B cell (primary cell): ENCODE measurements around the gene RGP1. TPM values are rescaled to one million over a fixed set of nuclear protein-coding genes. Genes with fewer than 3 reads are reported as not detected.

Source experiments
- ATAC-seq: fragments of 200-7000 bp; cut with Tn5 transposase; one replicate; pipeline ENCODE4 v1.10.0; 2021; ENCODE audit warnings: low read depth, mild to moderate bottlenecking, moderate number of reproducible peaks, moderate library complexity
- CTCF ChIA-PET: fragments of 350-600 bp; sonication (Branson Sonifier 250); formaldehyde crosslinking; loops from one replicate; lab custom pipeline; 2021; ENCODE audit warnings: antibody characterized with exemption, inconsistent platforms; lab: Charles Lee
- POLR2A ChIA-PET: fragments of 350-600 bp; sonication (Branson Sonifier 250); formaldehyde crosslinking; loops from one replicate; lab custom pipeline; 2021; ENCODE audit warnings: antibody characterized with exemption; lab: Charles Lee
- DNase-seq: peaks from one replicate; pipeline ENCODE4 v3.0.0; 2013
- H2AFZ ChIP-seq: 2 replicates; pipeline ENCODE4 v1.6.1; 2012; ENCODE audit warnings: mild to moderate bottlenecking, low read depth, low read length; ENCODE audit not compliant: insufficient read depth, poor library complexity, severe bottlenecking
- H3K27ac ChIP-seq, 2 donors: 1 replicate in 1 of 2; 2 replicates in 1 of 2; pipeline ENCODE4 v1.5.1; 2012 to 2013; ENCODE audit warnings: low read length in 2 of 2, mild to moderate bottlenecking in 2 of 2, moderate library complexity in 1 of 2
- H3K27me3 ChIP-seq, 4 experiments: fragments of 200-600 bp in 1 of 4; sonication (generic) in 1 of 4; replicated peaks in 1 of 4; 1 replicate in 2 of 4; 2 replicates in 2 of 4; pipeline versions ENCODE4 v1.6.1 to v1.7.0; 2013 to 2016; ENCODE audit warnings: low read length in 3 of 4, mild to moderate bottlenecking in 2 of 4, mixed read lengths in 1 of 4, moderate library complexity in 1 of 4; ENCODE audit not compliant: insufficient read depth in 4 of 4, control insufficient read depth in 3 of 4; ENCODE audit errors: control extremely low read depth in 1 of 4
- H3K36me3 ChIP-seq, 2 experiments: replicated peaks in 1 of 2; 1 replicate in 1 of 2; 2 replicates in 1 of 2; pipeline versions ENCODE4 v1.6.1 to v1.7.1; 2013; ENCODE audit warnings: low read length in 1 of 2; ENCODE audit not compliant: insufficient read depth in 2 of 2, control insufficient read depth in 1 of 2; ENCODE audit errors: control extremely low read depth in 1 of 2, extremely low read depth in 1 of 2
- H3K4me1 ChIP-seq, 2 donors: fragments of 200-600 bp in 1 of 2; sonication (generic) in 1 of 2; 1 replicate in 1 of 2; 2 replicates in 1 of 2; pipeline versions ENCODE4 v1.5.1 to v1.6.1; 2013 to 2017; ENCODE audit warnings: low read length in 2 of 2; ENCODE audit not compliant: control insufficient read depth in 2 of 2, insufficient read depth in 2 of 2
- H3K4me2 ChIP-seq: replicated peaks from 2 replicates; pipeline ENCODE3; 2012; ENCODE audit warnings: mild to moderate bottlenecking, low read depth, low read length; ENCODE audit not compliant: poor library complexity, severe bottlenecking
- H3K4me3 ChIP-seq, 5 experiments: fragments of 200-600 bp in 1 of 5; sonication (generic) in 1 of 5; 1 replicate in 3 of 5; 2 replicates in 2 of 5; pipeline versions ENCODE4 v1.5.1 to v1.7.0; 2011 to 2016; ENCODE audit warnings: low read length in 4 of 5, mild to moderate bottlenecking in 4 of 5, low read depth in 2 of 5, control low read depth in 1 of 5, moderate library complexity in 1 of 5; ENCODE audit not compliant: insufficient read depth in 1 of 5; ENCODE audit errors: control extremely low read depth in 1 of 5, extremely low read depth in 1 of 5
- H3K79me2 ChIP-seq: fragments of 200-600 bp; sonication (generic); one replicate; pipeline ENCODE4 v1.6.0; 2016; ENCODE audit warnings: low read length; ENCODE audit not compliant: control insufficient read depth, insufficient read depth
- H3K9ac ChIP-seq: fragments of 200-600 bp; sonication (generic); 2 replicates; pipeline ENCODE4 v1.6.1; 2017; ENCODE audit warnings: mild to moderate bottlenecking, low read length, moderate library complexity
- H3K9me3 ChIP-seq, 3 donors: one replicate each; pipeline versions ENCODE4 v1.6.1 to v1.7.1; 2013; ENCODE audit warnings: low read length in 2 of 3; ENCODE audit not compliant: control insufficient read depth in 2 of 3, insufficient read depth in 1 of 3; ENCODE audit errors: control extremely low read depth in 1 of 3
- H4K20me1 ChIP-seq: 2 replicates; pipeline ENCODE4 v1.6.0; 2012; ENCODE audit warnings: mild to moderate bottlenecking, low read length; ENCODE audit not compliant: insufficient read depth, control insufficient read depth, poor library complexity, severe bottlenecking
- H3K27ac Mint-ChIP-seq: one replicate; pipeline ENCODE4 v1.8.0; 2021; ENCODE audit warnings: mixed read lengths
- H3K27me3 Mint-ChIP-seq: one replicate; pipeline ENCODE4 v1.8.0; 2021; ENCODE audit warnings: mixed read lengths
- H3K4me1 Mint-ChIP-seq: one replicate; pipeline ENCODE4 v1.8.0; 2021; ENCODE audit warnings: mixed read lengths
- H3K4me3 Mint-ChIP-seq: one replicate; pipeline ENCODE4 v1.8.0; 2021; ENCODE audit warnings: mixed read lengths
- H3K9me3 Mint-ChIP-seq: one replicate; pipeline ENCODE4 v1.8.0; 2022; ENCODE audit warnings: mixed read lengths; ENCODE audit not compliant: insufficient read depth
- EZH2 ChIP-seq: IDR thresholded peaks from 2 replicates; pipeline ENCODE4 v1.6.1; 2012; ENCODE audit warnings: borderline replicate concordance, low read depth, mild to moderate bottlenecking, moderate library complexity, low read length; ENCODE audit not compliant: insufficient read depth, poor library complexity, severe bottlenecking
- WGBS: methylation state at CpG from one replicate; pipeline ENCODE4 v1.1.5; 2013; ENCODE audit warnings: missing lambda C conversion rate; ENCODE audit not compliant: insufficient coverage; 5-methylcytosine and 5-hydroxymethylcytosine counted together
- intact Hi-C: fragments of 100-400 bp; cut with micrococcal nuclease; formaldehyde crosslinking; loops from one replicate; pipeline ENCODE4 v1.10.0; 2022
- polyA plus RNA-seq: library from polyadenylated mRNA; depleted of rRNA; stranded (reverse); fragments of >200 nt; gene quantifications from 2 replicates; pipeline ENCODE4 v1.2.3, GENCODE V29; 2012
- total RNA-seq, 2 donors: library from RNA; stranded (reverse); fragments of 120-200 nt in 1 of 2; gene quantifications; 1 replicate in 1 of 2; 2 replicates in 1 of 2; pipeline versions ENCODE4 v1.2.3 to v1.2.4, GENCODE V29; 2013 to 2022
- TF ChIP-seq, protein P1 (sequence below): fragments of 200-600 bp; IDR thresholded peaks from one replicate; pipeline ENCODE4 v1.8.0; 2022; ENCODE audit warnings: antibody characterized with exemption, mild to moderate bottlenecking

The RGP1 gene
- total and polyA plus RNA-seq, 2 donors (not counting 1 experiment from before 2014, with no cell fraction given) = 17.6 to 42.3 TPM

DNA sequence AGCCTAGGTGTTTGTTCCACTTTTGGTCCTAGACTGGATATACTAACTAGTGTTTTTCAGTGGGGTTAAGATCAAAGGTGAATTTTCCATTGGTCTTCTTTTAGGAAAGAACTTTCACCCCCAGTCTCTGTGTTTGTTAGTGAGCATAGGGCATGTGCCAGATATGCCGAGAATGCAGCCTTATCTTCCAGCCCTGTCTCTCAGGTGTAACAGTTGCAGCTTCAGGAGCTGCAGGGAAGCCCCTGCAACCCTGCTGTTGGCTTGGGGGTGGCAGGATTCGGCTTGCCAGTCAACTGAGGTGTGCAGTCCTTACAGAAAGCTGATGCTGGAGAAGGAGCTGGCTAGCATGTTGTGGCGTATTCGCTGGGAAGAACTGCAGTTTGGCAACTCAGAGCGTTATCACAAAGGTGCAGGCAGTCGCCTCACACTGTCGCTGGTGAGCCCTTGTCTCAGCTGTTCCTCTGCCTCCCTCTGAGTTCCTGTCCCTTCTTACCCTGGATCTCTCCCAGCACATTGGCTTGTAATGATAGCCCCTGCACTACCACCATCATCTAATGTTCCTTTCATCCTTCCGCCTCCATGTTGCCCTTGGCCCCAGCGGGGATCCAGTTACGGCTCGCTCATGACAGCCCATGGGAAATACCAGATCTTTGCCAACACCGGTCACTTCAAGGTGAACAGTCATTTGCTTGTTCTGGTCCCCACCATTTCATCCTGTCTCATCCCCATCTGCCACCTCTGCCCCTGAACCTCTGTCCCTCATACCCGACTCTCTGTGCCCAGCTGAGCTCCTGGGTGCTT is 52.4 kb downstream of the RGP1 start:
- DNase-seq (no peak), ATAC-seq (no peak)
- H3K4me3 Mint-ChIP-seq = no peak overlapping the region
- H3K4me1 Mint-ChIP-seq = no peaks in the 10 kb centered on the region
- no peak overlapping the region for H3K4me3 ChIP-seq
- H3K36me3 ChIP-seq = peaks cover 0 to 16% of the 10 kb centered on the region in 2 experiments
- H3K9ac ChIP-seq = no peak overlapping the region
- H3K27me3 Mint-ChIP-seq = no peaks in the 10 kb centered on the region
- H2AFZ ChIP-seq = no peak overlapping the region
- no peak overlapping the region for H3K4me2 ChIP-seq
- no peak overlapping the region for H3K27ac Mint-ChIP-seq
- TF ChIP-seq EZH2 = no peak
- TF ChIP-seq, protein P1, sequence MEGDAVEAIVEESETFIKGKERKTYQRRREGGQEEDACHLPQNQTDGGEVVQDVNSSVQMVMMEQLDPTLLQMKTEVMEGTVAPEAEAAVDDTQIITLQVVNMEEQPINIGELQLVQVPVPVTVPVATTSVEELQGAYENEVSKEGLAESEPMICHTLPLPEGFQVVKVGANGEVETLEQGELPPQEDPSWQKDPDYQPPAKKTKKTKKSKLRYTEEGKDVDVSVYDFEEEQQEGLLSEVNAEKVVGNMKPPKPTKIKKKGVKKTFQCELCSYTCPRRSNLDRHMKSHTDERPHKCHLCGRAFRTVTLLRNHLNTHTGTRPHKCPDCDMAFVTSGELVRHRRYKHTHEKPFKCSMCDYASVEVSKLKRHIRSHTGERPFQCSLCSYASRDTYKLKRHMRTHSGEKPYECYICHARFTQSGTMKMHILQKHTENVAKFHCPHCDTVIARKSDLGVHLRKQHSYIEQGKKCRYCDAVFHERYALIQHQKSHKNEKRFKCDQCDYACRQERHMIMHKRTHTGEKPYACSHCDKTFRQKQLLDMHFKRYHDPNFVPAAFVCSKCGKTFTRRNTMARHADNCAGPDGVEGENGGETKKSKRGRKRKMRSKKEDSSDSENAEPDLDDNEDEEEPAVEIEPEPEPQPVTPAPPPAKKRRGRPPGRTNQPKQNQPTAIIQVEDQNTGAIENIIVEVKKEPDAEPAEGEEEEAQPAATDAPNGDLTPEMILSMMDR = no peak
- H3K9me3 ChIP-seq = no peaks in the 10 kb centered on the region
- intact Hi-C loops = no loop called here
- CTCF ChIA-PET = interaction anchor here (1.2 to 1.7 kb wide), 4 partner anchors 11 to 81 kb away, joined by 4 to 7 read pairs (median 5); no protein-coding TSS in a partner anchor
- no peaks in the 10 kb centered on the region for H3K27me3 ChIP-seq
- POLR2A ChIA-PET = no interaction called here
- no peaks in the 10 kb centered on the region for H3K9me3 Mint-ChIP-seq
- no peaks in the 10 kb centered on the region for H3K4me1 ChIP-seq
- no peak overlapping the region for H3K27ac ChIP-seq
- no peaks in the 10 kb centered on the region for H3K79me2 ChIP-seq
- WGBS = 97% methylated on average over 13 of the region's 13 CpGs
- H4K20me1 ChIP-seq = no peaks in the 10 kb centered on the region

DNA sequence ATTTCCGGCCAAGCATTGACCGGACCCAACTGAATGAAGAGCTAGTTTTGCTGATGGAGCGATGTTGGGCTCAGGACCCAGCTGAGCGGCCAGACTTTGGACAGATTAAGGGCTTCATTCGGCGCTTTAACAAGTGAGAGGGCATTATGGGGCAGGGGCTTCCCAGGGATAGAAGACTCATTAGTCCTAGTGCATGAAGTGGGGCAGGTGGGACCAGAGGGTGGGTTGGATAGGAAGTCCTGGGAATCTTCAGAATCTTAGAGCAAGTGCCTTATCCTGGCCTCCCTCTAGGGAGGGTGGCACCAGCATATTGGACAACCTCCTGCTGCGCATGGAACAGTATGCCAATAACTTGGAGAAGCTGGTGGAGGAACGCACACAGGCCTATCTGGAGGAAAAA is 57.0 kb downstream of the RGP1 start:
- H3K36me3 ChIP-seq = peaks cover 0 to 20% of the 10 kb centered on the region in 2 experiments
- no peak overlapping the region for H2AFZ ChIP-seq
- H3K4me1 Mint-ChIP-seq = peaks cover 1% of the 10 kb centered on the region
- ATAC-seq (no peak), DNase-seq (no peak)
- no peaks in the 10 kb centered on the region for H3K9me3 Mint-ChIP-seq
- WGBS = 97% methylated on average over 8 of the region's 8 CpGs
- intact Hi-C loops = no loop called here
- no peaks in the 10 kb centered on the region for H3K27me3 ChIP-seq
- no peaks in the 10 kb centered on the region for H3K79me2 ChIP-seq
- H3K27me3 Mint-ChIP-seq = no peaks in the 10 kb centered on the region
- H3K27ac Mint-ChIP-seq = no peak overlapping the region
- H3K9ac ChIP-seq = no peak overlapping the region
- no peak overlapping the region for H3K4me3 Mint-ChIP-seq
- H3K4me1 ChIP-seq = peaks cover 0 to under 1% of the 10 kb centered on the region in 2 donors
- no peaks in the 10 kb centered on the region for H4K20me1 ChIP-seq
- TF ChIP-seq, protein P1 = no peak
- ChIA-PET CTCF (interaction anchor here (0.6 to 1.5 kb wide), 6 partner anchors 8 to 152 kb away, joined by 3 to 6 read pairs (median 4); partner anchors contain the start of gene HINT2), POLR2A (no interaction called here)
- H3K4me3 ChIP-seq = no peak overlapping the region
- no peaks in the 10 kb centered on the region for H3K9me3 ChIP-seq
- H3K27ac ChIP-seq = no peak overlapping the region
- no peak overlapping the region for H3K4me2 ChIP-seq
